Peyer's patch (tissue), 4 donors: ENCODE measurements around the gene NDUFA11.

Source experiments
- CTCF ChIP-seq, 6 experiments: fragments of 450-650 bp in 4 of 6; fragments of 200-600 bp in 2 of 6; sonication (generic) in 1 of 6; IDR thresholded peaks; one replicate each; pipeline ENCODE4 v1.5.1; 2017 to 2019; ENCODE audit warnings: antibody characterized with exemption in 6 of 6, mild to moderate bottlenecking in 3 of 6, moderate library complexity in 1 of 6
- POLR2A ChIP-seq, 2 donors: fragments of 450-650 bp; IDR thresholded peaks; one replicate each; pipeline ENCODE4 v1.5.1; 2017; ENCODE audit warnings: antibody characterized with exemption in 2 of 2, mild to moderate bottlenecking in 2 of 2, moderate library complexity in 2 of 2

DNA sequence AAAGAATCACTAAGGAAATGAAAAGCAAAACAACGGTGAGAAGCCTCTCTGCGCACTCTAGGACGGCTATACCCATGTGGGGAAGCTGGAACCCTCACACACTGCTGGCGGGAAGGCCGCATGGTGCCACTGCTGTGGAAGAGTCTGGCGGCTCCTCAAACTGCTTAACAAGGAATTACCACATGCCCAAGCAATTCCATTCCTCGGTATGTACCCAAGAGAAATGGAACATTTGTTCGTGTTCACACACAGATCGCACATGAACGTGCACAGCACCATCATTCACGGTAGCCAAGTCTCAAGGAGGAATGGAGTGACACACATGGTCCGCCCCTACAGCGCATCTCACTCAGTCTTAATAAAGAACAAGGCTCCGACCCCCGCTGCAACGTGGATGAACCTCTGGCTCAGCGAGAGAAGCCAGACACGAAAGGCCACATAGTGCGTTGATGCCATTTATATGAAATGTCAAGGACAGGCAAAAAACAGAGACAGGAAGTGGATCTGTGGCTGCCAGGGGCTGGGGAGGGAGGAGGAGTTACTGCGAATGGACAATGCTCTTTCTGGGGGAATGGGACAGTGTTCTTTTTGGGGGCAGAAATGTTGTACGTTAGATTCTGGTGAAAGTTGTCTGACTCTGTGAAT, 18.0 kb upstream of the NDUFA11 start:
- TF ChIP-seq CTCF (IDR thresholded peaks at IDR 0.05) (no peak), POLR2A (IDR thresholded peaks at IDR 0.05) (no peak)
